Smooth muscle cell of the brain vasculature (primary cell): ENCODE results near the gene SCARF2.
"Not testable (repeated sequence)": the region's sequence is repeated elsewhere in the genome, so short reads cannot be mapped to it uniquely, and the experiment has no call there.

Experiments used
- DNase-seq: peaks from one replicate; pipeline ENCODE4 v3.0.0-alpha.2; 2012; ENCODE audit warnings: low read depth, low spot score

The SCARF2 gene

DNA sequence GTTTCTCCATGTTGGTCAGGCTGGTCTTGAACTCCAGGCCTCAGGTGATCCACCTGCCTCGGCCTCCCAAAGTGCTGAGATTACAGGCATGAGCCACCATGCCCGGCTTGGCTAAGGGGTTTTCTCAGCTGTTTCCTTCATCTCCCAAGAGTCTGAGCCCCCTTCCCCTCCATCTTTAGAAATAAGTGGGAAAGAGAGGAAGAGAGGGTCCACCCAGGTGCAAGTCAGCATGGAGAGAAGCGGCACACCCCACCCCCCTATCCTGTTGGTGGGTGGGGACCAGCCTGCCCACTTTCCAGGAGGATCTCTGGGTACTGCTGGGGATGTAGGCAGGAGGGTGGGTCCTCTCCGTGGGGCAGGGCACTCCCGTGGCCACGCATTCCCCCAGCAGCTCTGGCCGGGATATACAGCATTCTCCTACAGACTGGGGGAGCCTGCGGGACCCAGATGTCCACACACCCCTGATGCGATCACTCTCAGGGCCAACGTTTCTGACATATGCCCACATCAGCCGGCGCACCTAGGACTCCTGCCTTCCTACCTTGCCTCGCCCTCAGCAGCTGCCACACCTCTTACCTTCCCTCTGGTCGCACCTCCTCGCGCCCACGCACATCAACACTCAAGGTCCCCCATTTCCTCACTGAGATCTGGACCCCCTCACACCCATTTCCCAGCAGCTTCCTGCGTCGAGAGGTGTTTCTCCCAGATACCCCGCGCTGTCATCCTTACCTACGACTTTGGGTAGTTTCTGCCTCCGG, 8.9 kb downstream of the SCARF2 start:
- DNase-seq = no peak

GRCh38 chr22:20427945-20428417, 9.6 kb downstream of the SCARF2 start:
- DNase-seq = no peak

DNA sequence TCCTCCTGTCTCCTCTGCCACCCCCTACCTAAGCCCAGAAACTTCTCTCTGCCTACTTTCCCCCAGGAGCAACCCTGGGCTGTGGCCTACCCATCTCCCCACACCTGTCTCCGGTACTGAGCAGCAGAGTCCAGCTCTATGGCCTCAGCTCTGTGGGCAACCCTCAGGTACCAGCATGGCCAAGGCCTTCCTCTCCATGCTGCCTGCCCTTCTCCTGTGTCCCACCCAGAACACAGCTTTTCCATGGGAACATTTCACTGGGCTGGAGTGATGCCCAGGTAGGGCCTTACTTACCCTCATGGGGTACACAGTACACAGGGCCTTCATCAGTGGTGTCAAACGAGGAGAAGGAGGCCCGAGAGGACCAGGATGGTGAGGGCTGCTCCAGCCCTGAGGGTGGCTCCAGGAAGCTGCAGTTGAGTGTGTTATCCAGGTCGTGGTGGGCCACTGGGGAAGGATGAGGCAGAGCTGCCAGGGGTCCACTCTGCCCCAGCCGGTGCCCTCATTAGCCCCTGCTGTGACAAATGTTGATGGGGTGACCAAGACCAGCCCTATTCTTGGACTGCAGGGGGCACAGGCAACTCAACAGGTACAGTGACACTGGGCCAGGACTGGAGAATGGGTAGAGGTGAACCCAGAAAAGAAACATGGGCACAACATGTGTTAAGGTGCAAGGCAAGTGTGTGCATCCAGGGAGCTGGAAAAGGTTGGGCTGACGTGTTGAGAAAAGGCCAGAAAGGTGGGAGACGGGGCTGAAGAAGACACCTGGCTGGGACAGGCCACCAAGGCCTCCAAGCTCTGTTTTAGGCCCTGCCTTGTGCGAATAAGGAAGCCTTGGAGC, 10.3 kb downstream of the SCARF2 start:
- DNase-seq = no peak

DNA sequence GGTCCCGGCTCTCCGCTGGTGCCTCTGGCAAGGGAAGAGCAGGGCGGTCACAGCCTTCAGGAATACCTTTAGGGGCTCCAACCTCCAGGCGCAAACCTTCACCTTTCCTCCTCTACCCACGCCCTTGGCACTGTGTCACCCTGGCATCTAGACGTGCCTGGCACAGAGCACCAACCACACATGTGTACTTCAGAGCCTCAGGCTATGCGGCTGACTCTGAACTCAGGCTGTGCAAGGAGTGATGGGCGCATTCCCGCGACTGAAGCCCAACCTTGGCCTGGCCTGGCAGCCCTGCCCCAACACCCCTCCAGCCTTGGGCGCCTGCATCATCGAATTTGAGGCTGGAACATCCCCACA, 11.4 kb downstream of the SCARF2 start:
- DNase-seq = no peak

DNA sequence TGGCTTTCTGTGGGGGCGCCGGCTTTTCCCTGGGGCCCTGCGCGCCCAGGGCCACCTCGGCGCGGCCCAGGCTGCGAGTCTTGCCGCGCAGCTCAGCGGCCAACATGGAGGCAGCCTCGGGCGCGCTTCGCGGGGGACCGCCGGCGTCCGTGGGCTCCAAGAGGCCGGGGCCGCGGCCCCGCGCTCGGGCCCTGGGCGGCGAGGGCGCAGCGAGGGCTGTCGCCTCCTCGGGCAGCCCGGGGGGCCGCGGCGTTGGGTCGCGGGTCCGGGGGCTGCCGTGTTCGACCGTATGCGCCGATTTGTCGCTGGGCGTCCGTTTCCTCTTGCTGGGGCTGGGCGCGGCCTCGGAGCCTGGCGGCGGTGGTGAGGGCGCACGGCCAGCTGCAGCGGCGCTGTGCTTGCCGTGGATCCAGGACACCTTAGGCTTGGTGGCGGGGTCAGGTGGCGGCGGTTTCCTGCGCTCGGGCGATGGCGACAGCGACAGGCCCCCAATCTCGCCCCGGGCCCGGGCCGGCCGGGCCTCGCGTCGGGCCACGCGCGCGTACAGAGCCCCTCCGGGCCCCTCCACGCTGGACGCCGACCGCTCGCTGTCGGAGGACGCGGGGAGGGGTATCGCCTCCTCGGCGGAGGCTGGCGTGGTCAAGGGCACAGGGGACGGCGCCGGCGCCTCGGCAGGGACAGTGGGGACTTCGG, 11.9 kb downstream of the SCARF2 start:
- DNase-seq = no peak

DNA sequence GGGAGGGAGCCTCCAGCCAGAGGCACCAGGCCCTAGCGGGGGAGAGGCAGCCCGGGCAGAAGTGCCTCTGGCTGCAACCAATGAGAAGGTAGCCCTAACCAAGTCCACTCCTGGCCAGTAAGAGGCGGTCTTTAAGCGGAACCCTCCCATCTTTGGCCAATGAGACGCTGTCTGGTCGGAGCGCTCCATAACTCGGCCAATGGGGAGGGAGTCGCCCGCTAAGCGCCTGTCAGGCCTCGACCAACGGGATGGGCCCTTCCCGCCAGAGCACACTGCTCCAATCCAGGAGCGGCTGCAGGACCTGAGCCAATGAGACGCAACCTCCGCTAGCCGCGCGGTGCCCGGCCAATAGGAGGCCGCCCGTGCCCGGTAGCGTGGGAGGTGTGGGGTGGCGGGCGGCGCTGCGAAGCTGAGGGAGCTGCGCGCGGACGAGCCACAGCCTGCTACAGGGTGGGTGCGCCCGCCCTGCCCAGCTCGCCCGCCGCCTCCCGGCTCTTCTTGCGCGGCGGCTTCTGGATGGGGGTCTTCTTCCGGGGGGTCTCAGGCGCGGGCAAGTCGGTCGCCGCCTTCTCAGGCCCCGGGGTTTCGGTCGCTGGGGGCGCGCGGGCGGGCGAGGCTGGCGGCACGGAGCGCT, 12.6 kb downstream of the SCARF2 start:
- no peak for DNase-seq

DNA sequence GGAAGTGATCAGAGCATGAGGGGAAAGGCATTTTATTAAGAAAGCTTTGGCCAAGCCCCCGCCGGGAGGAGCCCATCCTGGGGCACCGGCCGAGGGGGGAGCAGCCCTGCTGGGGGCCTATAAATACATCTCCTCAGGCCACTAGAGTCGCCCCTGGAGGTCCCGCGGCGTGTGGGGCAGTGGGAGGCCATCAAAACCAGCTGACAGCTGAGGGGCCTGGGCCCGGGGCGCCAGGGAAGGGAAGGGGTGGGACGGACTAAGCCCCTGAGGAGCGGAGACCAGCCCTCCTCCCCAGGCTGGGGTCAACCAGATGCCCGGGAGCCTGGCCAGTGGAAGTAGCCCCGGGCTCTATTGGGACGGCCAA, 13.1 kb downstream of the SCARF2 start:
- no peak for DNase-seq

GRCh38 chr22:20423906-20424551, 13.6 kb downstream of the SCARF2 start:
- no peak for DNase-seq

DNA sequence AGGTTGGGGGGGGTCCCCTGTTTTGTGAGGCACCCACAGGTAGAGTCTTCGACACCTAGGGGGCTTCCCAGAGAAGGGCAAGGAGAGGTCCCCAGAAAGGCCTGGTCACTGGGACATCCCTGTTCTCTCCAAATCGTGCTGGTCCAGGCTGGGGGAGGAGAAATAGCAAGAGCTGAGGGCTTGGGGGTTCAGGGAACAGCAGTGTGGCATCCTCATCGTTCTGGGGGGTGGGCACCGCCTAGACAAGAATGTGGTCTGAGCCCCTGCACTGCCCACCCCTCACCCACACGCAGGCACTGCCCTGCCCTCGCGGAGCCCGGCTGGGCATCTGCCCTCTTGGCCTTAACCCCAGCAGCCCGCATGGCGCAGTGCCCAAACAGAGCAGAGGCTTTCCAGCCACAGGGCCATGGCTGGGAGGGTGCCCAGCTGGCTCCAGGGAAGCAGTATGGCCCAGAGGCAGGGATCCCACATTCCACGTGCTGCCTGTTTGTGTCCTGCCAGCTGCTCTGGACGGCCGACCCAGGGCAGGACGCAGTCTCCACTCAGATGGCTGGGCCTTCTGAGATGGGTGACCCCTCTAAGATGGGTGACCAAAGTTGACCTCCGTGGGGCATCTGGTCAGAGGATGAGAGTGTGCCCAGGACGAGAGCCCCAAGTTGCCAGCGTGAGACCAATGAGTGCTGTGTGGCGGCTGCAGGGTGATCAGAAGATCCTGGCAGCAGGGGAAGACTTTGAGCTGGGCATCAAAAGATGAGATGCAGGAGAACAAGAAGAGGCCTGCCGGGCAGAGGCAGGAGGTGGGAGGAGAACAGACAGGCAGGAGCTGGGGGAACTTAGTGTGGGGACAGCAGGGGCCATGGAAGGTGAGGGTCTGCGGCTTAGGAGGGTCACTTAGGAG, 14.4 kb downstream of the SCARF2 start:
- no peak for DNase-seq

DNA sequence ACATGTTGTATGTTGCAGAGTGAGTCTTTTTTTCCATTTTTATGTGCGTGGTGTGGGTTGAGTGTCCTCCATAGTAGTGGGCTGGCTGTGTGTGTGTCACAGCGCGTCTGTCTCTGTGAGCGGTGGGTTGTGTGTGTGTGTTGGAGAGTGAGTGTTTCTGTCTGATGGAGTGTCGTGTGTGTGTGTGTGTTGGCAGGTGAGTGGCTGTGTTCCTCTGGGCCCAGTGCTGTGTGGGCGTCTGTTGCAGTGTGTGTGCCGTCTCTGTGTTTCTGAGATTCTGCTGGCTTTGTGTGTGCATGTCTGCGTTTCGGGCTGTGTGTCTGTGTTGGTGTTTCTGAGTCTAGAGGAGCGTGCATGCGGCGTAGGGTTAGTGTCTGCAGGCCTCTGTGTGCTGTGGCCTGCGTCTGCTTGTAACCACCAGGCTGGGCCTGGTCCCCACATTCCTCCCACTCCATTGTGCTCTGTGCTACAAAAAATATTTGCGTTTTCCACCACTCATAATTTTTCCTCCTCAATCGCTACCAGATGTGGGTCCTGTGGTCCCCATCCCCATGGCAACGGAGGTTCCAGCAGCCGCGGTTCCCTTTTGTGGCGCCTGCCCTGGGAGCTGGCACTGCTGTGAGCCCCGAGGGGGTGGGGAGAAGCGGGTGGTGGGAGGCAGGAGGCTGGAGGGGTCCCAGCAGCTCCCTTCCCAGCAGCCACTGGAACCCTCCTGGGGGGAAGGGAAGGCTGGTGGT, 15.2 kb downstream of the SCARF2 start:
- no peak for DNase-seq

DNA sequence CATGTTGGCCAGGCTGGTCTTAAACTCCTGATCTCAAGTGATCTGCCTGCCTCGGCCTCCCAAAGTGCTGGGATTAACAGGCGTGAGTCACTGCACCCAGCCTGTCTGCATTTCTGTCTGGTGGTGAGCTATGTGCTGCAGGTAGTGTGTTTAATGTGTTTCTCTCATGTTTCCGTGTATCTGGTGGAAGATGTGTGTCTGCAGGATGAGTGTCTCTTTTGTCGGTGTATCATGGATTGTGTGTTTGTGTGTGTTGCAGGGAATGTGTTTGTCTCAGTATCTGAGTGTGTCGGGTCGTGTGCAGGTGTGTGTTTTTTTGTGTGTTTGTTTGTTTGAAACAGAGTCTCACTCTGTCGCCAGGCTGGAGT, 16.1 kb downstream of the SCARF2 start:
- no peak for DNase-seq

GRCh38 chr22:20420157-20420842, 17.3 kb downstream of the SCARF2 start:
- no peak for DNase-seq

- DNase-seq = no peak
These were observed 18.0 kb downstream of the SCARF2 start for GRCh38 chr22:20419664-20419951.

DNA sequence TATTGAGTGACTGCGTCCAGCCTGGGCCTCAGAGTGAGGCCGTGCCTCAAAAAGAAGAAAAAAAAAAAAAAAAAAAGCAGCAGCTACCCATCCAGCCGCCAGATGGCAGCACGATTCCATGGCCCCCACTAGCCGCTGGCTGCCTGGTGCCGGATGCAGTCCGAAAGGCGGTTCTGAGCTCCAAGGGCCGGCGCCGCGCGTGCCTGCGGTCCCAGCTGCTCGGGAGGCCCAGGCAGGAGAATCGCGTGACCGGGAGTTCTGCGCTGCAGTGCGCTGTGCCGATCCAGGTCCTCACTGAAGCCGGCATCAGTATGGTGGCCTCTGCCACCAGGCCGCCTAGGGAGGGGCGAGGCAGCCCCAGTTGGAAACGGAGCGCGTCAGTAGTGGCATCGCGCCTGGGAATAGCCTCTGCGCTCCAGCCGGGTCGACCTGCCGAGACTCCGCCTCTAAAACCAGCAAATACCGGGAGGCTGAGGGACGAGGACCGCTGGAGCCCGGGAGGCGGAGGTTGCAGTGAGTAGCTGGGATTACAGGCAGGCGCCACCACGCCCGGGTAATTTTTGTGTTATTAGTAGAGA, 19.3 kb downstream of the SCARF2 start:
- DNase-seq = no peak

- not testable (repeated sequence) for DNase-seq
These were observed 21.9 kb downstream of the SCARF2 start for GRCh38 chr22:20415699-20416098.

DNA sequence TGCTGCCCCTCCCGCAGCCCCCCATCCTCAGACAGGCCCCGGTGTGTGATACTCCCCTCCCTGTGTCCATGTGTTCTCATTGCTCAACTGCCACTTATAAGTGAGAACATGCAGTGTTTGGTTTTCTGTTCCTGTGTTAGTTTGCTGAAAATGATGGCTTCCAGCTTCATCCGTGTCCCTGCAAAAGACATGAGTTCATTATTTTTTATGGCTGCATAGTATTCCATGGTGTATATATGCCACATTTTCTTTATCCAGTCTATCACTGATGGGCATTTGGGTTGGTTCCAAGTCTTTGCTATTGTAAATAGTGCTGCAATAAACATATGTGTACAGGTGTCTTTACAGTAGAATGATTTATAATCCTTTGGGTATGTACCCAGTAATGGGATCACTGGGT, 22.4 kb downstream of the SCARF2 start:
- not testable (repeated sequence) for DNase-seq

DNA sequence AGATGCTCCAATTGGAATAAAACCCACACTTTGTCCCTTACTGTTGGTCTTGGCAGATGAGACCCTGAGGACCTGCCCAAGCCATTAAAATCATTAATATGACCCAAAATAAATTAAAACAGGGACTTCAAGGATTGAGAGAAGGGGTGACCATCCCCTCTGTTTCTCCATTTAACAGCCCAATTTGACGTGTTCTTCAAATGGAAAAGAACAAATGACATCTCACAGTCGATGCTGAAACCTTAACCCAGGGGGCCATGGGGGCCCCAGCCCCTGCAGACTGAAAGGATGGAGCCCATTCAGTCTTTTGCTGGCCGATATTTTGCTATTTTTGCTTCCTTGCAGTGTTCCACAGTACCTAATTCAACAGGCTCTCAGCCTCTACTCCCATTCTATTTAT, 23.2 kb downstream of the SCARF2 start:
- DNase-seq = no peak

- DNase-seq = no peak
These were observed 23.6 kb downstream of the SCARF2 start for GRCh38 chr22:20414059-20414440.
